Activated CD8-positive, alpha-beta T cell treated with anti-CD3 and anti-CD28 coated beads, Interleukin-2, amount 10 ng/mL, durations not matched to agents 7 days and 5 days (primary cell): ENCODE measurements around the gene HERC2. TPM values are rescaled to one million over a fixed set of nuclear protein-coding genes. Genes with fewer than 3 reads are reported as not detected.
"Not testable (repeated sequence)": the region's sequence is repeated elsewhere in the genome, so short reads cannot be mapped to it uniquely, and the experiment has no call there.

Experiments used
- ATAC-seq: fragments of 150-1000 bp; cut with Tn5 transposase; one replicate; pipeline ENCODE4 v1.10.0; 2021; ENCODE audit warnings: moderate library complexity
- CTCF ChIA-PET: fragments of 350-600 bp; sonication (Branson Sonifier 250); formaldehyde crosslinking; loops from one replicate; lab custom pipeline; 2021; ENCODE audit warnings: antibody characterized with exemption; lab: Charles Lee
- POLR2A ChIA-PET: fragments of 350-600 bp; sonication (Branson Sonifier 250); formaldehyde crosslinking; loops from one replicate; lab custom pipeline; 2021; ENCODE audit warnings: antibody characterized with exemption; lab: Charles Lee
- DNase-seq: peaks from one replicate; pipeline ENCODE4 v3.0.0-alpha.2; 2020
- H3K27ac Mint-ChIP-seq: one replicate; pipeline ENCODE4 v1.8.0; 2021; ENCODE audit warnings: mild to moderate bottlenecking, mixed read lengths
- H3K27me3 Mint-ChIP-seq: one replicate; pipeline ENCODE4 v1.8.0; 2021; ENCODE audit warnings: low read depth, mixed read lengths
- H3K36me3 Mint-ChIP-seq: one replicate; pipeline ENCODE4 v1.8.0; 2021; ENCODE audit warnings: low read depth, mixed read lengths
- H3K4me1 Mint-ChIP-seq: one replicate; pipeline ENCODE4 v1.8.0; 2021; ENCODE audit warnings: low read depth, mixed read lengths
- H3K4me3 Mint-ChIP-seq: one replicate; pipeline ENCODE4 v1.8.0; 2021; ENCODE audit warnings: mild to moderate bottlenecking, mixed read lengths
- H3K9me3 Mint-ChIP-seq: one replicate; pipeline ENCODE4 v1.8.0; 2022; ENCODE audit warnings: mixed read lengths; ENCODE audit not compliant: insufficient read depth
- total RNA-seq, 2 experiments: library from RNA; stranded (reverse); gene quantifications; one replicate each; pipeline ENCODE4 v1.2.3, GENCODE V29; 2021

HERC2 gene
- total RNA-seq, 2 experiments from 2014 or later = 42.6 to 44.7 TPM

- CTCF ChIA-PET, H3K9me3 Mint-ChIP-seq, H3K4me1 Mint-ChIP-seq, H3K27me3 Mint-ChIP-seq, ATAC-seq, H3K4me3 Mint-ChIP-seq, DNase-seq, POLR2A ChIA-PET, H3K27ac Mint-ChIP-seq: not testable (repeated sequence)
- H3K36me3 Mint-ChIP-seq = peaks cover 14% of the 10 kb centered on the region
These were observed 106.5 kb downstream of the HERC2 start for GRCh38 chr15:28215521-28215920.

GRCh38 chr15:28214006-28214790 is 107.8 kb downstream of the HERC2 start:
- H3K4me3 Mint-ChIP-seq, CTCF ChIA-PET, H3K27me3 Mint-ChIP-seq, POLR2A ChIA-PET, H3K9me3 Mint-ChIP-seq, ATAC-seq, H3K4me1 Mint-ChIP-seq, DNase-seq, H3K27ac Mint-ChIP-seq: not testable (repeated sequence)
- H3K36me3 Mint-ChIP-seq = peaks cover 12% of the 10 kb centered on the region

GRCh38 chr15:28213393-28213792 is 108.6 kb downstream of the HERC2 start:
- H3K4me3 Mint-ChIP-seq, H3K9me3 Mint-ChIP-seq, DNase-seq, H3K36me3 Mint-ChIP-seq, POLR2A ChIA-PET, H3K27me3 Mint-ChIP-seq, CTCF ChIA-PET, ATAC-seq, H3K4me1 Mint-ChIP-seq, H3K27ac Mint-ChIP-seq: not testable (repeated sequence)

- DNase-seq (no peak), ATAC-seq (no peak)
- Mint-ChIP-seq H3K4me1 (no peaks in the 10 kb centered on the region), H3K27me3 (no peaks in the 10 kb centered on the region), H3K9me3 (no peaks in the 10 kb centered on the region), H3K4me3 (no peak overlapping the region), H3K27ac (no peak overlapping the region), H3K36me3 (peaks cover 10% of the 10 kb centered on the region)
- ChIA-PET POLR2A (no interaction called here), CTCF (no interaction called here)
These were observed 113.4 kb downstream of the HERC2 start for GRCh38 chr15:28208583-28208982.

- H3K36me3 Mint-ChIP-seq = peaks cover 13% of the 10 kb centered on the region
- CTCF ChIA-PET = not testable (repeated sequence)
These were observed 116.3 kb downstream of the HERC2 start for GRCh38 chr15:28205640-28206039.

GRCh38 chr15:28203055-28203828 is 118.7 kb downstream of the HERC2 start:
- POLR2A ChIA-PET, H3K27ac Mint-ChIP-seq, ATAC-seq, H3K4me3 Mint-ChIP-seq, CTCF ChIA-PET, DNase-seq, H3K4me1 Mint-ChIP-seq, H3K27me3 Mint-ChIP-seq, H3K9me3 Mint-ChIP-seq: not testable (repeated sequence)
- H3K36me3 Mint-ChIP-seq = peaks cover 24% of the 10 kb centered on the region

More at GRCh38 chr15:28205640-28206039, 116.3 kb downstream of the HERC2 start:
- H3K4me3 Mint-ChIP-seq, DNase-seq, H3K4me1 Mint-ChIP-seq, ATAC-seq, POLR2A ChIA-PET, H3K9me3 Mint-ChIP-seq, H3K27ac Mint-ChIP-seq, H3K27me3 Mint-ChIP-seq: not testable (repeated sequence)

- H3K36me3 Mint-ChIP-seq = peaks cover 27% of the 10 kb centered on the region
- ATAC-seq, H3K4me3 Mint-ChIP-seq, POLR2A ChIA-PET, DNase-seq, H3K9me3 Mint-ChIP-seq, H3K4me1 Mint-ChIP-seq, H3K27ac Mint-ChIP-seq, H3K27me3 Mint-ChIP-seq, CTCF ChIA-PET: not testable (repeated sequence)
These were observed 119.9 kb downstream of the HERC2 start for GRCh38 chr15:28202124-28202523.

GRCh38 chr15:28198215-28198614 is 123.8 kb downstream of the HERC2 start:
- H3K4me1 Mint-ChIP-seq, H3K27me3 Mint-ChIP-seq, DNase-seq, POLR2A ChIA-PET, CTCF ChIA-PET, H3K27ac Mint-ChIP-seq, ATAC-seq, H3K4me3 Mint-ChIP-seq, H3K9me3 Mint-ChIP-seq: not testable (repeated sequence)
- peaks cover 30% of the 10 kb centered on the region for H3K36me3 Mint-ChIP-seq

DNA sequence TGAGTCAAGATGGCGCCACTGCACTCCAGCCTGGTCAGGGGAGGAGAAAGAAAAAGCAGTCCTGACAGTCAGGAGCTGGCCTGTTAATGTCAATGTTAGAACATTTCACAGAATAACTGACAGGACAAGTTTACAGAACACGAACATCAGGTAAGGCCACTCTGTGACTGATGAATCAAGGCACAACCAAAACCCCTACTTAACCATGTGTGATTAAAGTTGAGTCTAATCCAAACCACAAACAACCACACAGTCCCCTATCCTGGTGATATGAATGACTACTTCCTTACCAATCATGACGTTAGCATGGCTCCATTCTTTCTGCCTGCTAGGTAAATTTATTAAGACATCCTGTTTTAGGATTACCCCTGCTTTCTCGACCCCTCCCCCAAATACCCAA is 124.3 kb downstream of the HERC2 start:
- not testable (repeated sequence) for ATAC-seq, DNase-seq
- peaks cover 30% of the 10 kb centered on the region for H3K36me3 Mint-ChIP-seq

DNA sequence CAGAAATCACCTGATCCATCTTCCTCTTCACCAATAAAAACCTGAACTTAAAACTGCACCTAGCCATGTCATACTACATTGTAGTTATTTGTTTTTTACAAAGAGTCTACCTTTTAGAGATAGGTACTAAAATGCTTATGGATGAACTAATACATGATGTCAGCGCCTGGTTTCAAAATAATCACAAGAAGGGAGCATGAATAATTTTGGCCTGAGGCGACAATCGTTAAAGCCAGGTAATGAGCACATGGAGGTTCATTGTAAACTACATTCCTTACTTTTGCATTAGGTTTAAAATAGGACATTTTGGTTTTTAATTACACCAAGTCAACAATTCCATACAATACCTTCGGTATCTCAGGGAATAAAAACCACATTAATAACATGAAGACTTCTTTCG is 125.4 kb downstream of the HERC2 start:
- H3K4me1 Mint-ChIP-seq, H3K27ac Mint-ChIP-seq, CTCF ChIA-PET, H3K9me3 Mint-ChIP-seq, DNase-seq, POLR2A ChIA-PET, H3K27me3 Mint-ChIP-seq, ATAC-seq, H3K4me3 Mint-ChIP-seq: not testable (repeated sequence)
- H3K36me3 Mint-ChIP-seq = peaks cover 28% of the 10 kb centered on the region

More for the DNA sequence above, 124.3 kb downstream of the HERC2 start:
- H3K4me1 Mint-ChIP-seq, H3K9me3 Mint-ChIP-seq, POLR2A ChIA-PET, CTCF ChIA-PET, H3K27ac Mint-ChIP-seq, H3K27me3 Mint-ChIP-seq, H3K4me3 Mint-ChIP-seq: not testable (repeated sequence)

DNA sequence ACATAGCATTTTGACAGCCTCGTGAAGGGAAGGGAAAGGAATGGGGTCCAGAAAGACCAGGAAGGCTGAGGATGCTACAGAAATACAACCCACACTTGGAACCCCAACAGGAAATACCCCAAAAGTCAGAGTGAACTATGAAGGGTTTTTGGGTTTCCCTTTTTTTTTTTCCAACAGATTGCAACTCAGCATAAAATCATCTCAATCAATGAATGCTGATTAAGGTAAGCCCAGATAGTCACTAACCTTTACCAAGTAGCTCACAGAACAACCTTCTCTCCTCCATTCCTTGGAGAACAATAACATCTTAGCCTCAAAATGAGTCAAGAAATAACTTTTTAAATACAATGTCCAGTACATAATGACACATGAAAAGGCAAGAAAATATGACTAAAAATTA is 129.2 kb downstream of the HERC2 start:
- ATAC-seq (no peak), DNase-seq (no peak)
- H3K27ac Mint-ChIP-seq = no peak overlapping the region
- no peak overlapping the region for H3K4me3 Mint-ChIP-seq
- no peaks in the 10 kb centered on the region for H3K9me3 Mint-ChIP-seq
- no peaks in the 10 kb centered on the region for H3K27me3 Mint-ChIP-seq
- H3K4me1 Mint-ChIP-seq = peaks cover 6% of the 10 kb centered on the region
- peaks cover 22% of the 10 kb centered on the region for H3K36me3 Mint-ChIP-seq
- CTCF ChIA-PET = no interaction called here
- POLR2A ChIA-PET = no interaction called here

DNA sequence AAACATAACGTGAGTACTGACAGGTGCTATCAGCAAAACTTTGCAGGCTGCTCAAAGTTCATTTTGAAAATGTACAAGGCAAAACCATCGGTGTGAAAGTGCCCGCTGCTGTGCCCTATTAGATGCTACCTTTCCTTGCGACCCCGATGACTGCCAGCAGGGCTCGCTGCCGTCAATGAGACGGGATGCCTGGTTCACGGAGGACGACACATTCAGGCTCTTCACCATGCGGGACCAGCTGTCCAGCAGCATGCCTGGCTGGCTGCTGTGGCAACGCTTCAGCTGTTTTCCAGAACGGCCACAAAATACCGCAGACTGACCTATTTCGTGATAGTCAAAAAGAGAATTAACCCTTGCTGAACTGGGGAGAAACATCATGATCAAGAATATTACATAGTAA is 130.1 kb downstream of the HERC2 start:
- Mint-ChIP-seq H3K4me3 (no peak overlapping the region), H3K4me1 (peaks cover 6% of the 10 kb centered on the region), H3K27me3 (no peaks in the 10 kb centered on the region), H3K9me3 (no peaks in the 10 kb centered on the region), H3K27ac (no peak overlapping the region), H3K36me3 (peaks cover 25% of the 10 kb centered on the region)
- DNase-seq (no peak), ATAC-seq (no peak)
- ChIA-PET CTCF (no interaction called here), POLR2A (no interaction called here)
